Sigmoid colon (tissue), 3 donors: ENCODE measurements around the gene LARP4B.

ENCODE experiments used
- POLR2A ChIP-seq, 2 donors: fragments of 450-650 bp; IDR thresholded peaks; one replicate each; pipeline ENCODE4 v1.6.1; 2016; ENCODE audit warnings: antibody characterized with exemption in 2 of 2, mild to moderate bottlenecking in 2 of 2, moderate library complexity in 2 of 2
- TF ChIP-seq, protein P1 (sequence below), 4 experiments: fragments of 450-650 bp in 3 of 4; fragments of 200-600 bp in 1 of 4; IDR thresholded peaks; one replicate each; pipeline ENCODE4 v1.5.1; 2016 to 2019; ENCODE audit warnings: antibody characterized with exemption in 4 of 4, mild to moderate bottlenecking in 3 of 4, moderate library complexity in 2 of 4

DNA sequence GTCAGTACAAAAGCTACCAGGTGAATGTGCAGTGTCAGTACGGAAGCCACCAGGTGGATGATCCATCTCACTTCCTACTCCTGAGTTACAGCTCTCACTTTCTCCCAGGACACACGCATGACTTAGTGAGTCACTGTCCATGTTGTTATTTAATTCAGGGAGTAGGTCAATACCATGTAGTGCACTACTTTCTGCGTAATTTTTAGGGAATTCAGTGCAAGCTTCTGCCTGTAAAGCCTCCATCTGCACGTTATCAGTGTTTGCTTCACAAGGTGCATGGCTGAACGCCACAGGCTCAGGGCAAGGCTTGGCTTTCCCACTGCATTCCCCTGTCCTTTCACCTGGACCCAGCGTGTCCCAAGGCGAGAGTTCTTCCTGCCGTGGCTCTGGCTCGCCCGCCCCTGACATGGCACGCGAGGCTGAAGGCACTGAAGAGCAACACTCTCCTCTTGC, 59.5 kb downstream of the LARP4B start:
- TF ChIP-seq, protein P1, sequence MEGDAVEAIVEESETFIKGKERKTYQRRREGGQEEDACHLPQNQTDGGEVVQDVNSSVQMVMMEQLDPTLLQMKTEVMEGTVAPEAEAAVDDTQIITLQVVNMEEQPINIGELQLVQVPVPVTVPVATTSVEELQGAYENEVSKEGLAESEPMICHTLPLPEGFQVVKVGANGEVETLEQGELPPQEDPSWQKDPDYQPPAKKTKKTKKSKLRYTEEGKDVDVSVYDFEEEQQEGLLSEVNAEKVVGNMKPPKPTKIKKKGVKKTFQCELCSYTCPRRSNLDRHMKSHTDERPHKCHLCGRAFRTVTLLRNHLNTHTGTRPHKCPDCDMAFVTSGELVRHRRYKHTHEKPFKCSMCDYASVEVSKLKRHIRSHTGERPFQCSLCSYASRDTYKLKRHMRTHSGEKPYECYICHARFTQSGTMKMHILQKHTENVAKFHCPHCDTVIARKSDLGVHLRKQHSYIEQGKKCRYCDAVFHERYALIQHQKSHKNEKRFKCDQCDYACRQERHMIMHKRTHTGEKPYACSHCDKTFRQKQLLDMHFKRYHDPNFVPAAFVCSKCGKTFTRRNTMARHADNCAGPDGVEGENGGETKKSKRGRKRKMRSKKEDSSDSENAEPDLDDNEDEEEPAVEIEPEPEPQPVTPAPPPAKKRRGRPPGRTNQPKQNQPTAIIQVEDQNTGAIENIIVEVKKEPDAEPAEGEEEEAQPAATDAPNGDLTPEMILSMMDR (IDR thresholded peaks at IDR 0.05), result no peak
- TF ChIP-seq POLR2A (IDR thresholded peaks at IDR 0.05), result no peak
